ENCODE results near the gene TKT.

The TKT gene

DNA sequence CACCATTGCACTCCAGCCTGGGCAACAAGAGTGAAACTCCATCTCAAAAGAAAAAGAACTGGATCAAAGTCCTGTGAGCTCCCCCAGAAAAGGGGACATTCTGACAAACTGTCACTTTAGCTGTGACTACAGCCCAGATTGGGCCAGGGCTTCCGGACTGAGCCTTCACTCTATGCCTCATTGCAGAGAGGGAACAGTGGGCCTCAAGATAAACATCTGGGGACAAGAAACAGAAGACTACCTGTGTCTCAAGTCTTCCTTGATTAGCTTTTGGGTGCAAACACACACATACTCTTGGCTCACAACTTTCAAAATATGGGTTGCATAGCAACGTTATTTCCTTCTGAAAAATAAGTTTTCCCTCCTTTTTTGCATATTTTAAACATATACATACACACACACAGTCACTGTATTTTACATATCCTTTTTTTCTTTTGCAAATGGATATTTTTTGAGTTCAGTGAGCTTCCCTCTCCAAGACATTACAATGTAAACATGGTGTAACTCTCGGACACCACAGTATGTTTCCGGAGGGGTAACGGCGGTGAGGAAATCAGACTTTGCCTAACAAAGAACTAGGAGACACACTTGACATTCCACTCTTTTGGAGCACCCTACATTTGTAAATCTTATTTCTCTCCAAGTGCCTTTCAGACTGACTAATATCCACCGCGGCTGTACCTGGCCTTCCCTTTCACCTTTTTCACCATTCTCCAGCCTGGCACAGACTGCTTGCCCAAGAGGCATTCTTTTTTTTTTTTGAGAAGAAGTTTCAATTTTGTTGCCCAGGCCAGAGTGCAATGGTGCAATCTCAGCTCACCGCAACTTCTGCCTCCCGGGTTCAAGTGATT is 3.5 kb downstream of the TKT start:
- TF ChIP-seq, protein P1, sequence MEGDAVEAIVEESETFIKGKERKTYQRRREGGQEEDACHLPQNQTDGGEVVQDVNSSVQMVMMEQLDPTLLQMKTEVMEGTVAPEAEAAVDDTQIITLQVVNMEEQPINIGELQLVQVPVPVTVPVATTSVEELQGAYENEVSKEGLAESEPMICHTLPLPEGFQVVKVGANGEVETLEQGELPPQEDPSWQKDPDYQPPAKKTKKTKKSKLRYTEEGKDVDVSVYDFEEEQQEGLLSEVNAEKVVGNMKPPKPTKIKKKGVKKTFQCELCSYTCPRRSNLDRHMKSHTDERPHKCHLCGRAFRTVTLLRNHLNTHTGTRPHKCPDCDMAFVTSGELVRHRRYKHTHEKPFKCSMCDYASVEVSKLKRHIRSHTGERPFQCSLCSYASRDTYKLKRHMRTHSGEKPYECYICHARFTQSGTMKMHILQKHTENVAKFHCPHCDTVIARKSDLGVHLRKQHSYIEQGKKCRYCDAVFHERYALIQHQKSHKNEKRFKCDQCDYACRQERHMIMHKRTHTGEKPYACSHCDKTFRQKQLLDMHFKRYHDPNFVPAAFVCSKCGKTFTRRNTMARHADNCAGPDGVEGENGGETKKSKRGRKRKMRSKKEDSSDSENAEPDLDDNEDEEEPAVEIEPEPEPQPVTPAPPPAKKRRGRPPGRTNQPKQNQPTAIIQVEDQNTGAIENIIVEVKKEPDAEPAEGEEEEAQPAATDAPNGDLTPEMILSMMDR (IDR thresholded peaks at IDR 0.05) = no peak

DNA sequence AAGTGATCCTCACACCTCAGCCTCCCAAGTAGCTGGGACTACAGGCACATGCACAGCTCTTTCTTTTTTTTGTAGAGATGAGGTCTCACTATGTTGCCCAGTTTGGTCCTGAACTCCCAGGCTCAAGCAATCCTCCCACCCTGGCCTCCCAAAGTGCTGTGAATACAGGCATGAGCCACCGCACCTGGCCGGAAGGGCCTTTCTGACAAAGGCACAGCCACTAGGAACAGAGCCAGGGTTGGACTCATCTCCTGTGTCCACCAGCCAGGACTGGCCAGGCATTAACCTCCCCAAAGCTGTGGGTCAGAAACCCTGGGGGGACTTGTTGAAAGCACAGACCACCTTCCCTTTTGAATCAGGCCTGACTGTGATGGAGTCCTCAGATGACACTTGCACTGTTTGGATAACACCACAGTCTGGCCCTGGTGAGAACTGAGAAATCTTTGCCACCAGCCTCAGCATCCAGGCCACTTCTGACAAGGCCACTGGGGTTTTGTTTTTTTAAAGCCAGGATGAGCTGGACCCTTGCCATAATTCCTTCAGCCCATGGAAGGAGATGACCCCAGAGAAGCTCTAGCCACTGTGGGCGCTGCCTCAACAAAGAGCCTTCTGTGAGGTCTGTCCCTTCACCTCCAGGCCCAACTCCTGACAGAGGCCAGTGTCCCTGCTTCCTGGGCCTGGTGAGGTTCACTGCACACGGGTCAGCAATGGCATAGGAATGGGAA is 4.8 kb downstream of the TKT start:
- TF ChIP-seq, protein P1 (IDR thresholded peaks at IDR 0.05) = no peak

DNA sequence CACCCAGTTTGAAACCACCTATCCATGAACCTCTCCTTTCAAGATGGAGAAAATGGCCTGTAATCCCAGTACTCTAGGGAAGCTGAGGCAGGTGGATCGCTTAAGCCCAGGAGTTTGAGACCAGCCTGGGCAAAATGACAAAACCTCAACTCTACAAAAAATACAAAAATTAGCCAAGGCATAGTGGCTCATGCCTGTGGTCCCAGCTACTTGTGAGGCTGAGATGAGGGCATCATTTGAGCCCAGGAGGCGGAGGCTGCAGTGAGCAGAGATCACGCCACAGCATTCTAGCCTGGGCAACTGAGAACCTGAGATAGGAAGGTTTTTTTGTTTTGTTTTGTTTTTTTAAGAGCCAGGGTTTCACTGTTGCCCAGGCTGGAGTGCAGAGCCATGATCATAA is 5.4 kb downstream of the TKT start:
- TF ChIP-seq, protein P1 (IDR thresholded peaks at IDR 0.05) = no peak

DNA sequence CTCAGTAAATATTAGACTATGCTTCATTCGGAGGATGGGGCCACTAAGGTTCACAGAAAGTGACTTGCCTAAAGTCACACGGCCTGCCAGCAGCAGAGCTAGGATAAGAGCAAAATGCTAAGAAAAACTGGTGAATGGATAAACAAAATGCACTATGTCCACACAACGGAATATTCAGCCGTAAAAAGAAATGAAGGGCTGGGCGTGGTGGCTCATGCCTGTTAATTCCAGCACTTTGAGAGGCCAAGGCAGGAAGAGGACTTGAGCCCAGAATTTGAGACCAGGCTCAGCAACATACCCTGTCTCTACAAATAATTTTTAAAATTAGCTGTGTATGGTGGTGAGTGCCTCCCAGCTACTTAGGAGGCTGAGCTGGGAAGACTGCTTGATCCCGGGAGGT is 7.7 kb downstream of the TKT start:
- TF ChIP-seq, protein P1 (IDR thresholded peaks at IDR 0.05) = no peak

DNA sequence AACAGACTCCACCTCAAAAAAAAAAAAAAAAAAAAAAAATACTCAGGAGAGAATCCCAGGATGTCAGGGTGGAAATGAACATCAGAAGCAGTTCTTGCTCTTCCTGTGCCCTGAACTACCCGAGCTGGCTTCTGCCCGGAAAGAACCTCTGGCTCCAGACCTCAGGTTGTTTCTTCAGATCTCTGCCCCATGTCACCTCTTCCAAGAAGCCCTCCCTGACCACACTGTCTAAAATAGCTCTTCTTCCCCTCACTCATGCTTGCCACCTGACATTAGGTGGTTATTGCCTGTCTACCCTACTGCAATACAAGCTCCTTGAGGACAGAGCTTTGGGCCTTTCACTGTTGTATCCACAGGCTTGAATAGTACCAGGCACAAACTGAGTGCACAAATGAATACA is 8.2 kb downstream of the TKT start:
- TF ChIP-seq, protein P1 (IDR thresholded peaks at IDR 0.05) = no peak

DNA sequence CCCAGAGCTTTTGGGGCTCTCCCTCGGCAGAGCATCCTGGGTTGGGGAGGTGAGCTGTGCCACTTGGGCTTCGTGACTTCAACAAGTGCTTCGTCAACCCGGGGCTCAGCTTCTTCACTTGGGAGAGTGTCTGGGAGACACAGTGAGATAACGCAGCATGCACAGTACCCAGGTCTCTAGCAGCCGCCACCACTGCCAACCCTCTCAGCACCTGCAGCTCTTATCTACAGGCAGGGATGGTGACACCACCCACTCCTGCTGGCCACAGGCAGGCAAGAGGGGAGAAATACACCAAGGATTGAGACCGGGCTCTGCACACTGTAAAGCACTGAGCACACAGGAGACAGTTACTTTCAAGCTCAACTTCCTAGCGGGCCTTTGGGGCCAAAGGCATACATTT is 11.6 kb downstream of the TKT start:
- TF ChIP-seq, protein P1 (IDR thresholded peaks at IDR 0.05) = no peak

DNA sequence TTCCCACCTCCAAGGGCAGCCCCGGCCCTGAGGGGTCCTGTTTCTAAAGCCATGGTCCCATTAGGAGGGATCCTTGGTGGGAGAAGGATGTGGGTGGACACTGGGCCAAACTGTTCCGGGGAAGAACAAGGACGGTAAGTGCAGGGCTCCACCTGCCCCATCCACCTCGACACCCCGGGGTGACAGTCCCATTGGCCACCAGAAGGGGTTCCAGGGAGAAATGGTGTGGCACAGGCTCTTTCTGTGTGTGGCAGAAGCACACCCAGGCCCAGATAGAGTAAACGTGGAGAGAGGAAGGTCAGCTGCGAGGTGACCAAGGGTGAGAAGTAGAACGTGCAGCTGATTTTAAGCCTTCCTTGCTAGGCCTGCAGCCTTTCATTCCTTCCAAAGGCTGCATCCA is 12.0 kb downstream of the TKT start:
- TF ChIP-seq, protein P1 (IDR thresholded peaks at IDR 0.05) = no peak
